ENCODE results near the gene MAN2A2.
"Not testable (repeated sequence)": the region's sequence is repeated elsewhere in the genome, so short reads cannot be mapped to it uniquely, and the experiment has no call there.

Gene MAN2A2

DNA sequence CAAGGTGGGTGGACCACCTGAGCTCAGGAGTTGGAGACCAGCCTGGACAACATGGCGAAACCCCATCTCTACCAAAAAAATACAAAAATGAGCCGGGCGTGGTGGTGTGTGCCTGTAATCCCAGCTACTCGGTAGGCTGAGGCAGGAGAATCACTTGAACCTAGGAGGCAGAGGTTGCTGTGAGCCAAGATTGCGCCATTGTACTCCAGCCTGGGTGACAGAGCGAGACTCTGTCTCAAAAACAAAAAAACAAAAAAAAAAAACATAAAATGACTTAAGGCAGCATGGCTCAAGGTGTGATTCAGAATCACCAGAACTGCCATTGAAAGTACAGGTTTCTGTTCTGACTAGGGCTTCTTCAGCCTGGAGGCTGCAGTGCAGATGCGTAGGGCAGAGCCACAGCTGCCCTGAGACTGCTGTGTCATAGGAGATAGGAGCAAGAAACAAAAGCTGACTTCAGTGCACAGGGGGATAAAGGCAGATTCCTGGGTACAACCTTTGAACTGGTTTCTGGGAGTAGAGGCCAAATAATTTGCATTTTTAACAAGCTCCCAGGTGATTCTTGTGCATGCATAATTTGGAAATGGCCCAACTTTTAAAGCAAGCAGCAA is 19.7 kb downstream of the MAN2A2 start:
- not testable (repeated sequence) for DNase-seq

DNA sequence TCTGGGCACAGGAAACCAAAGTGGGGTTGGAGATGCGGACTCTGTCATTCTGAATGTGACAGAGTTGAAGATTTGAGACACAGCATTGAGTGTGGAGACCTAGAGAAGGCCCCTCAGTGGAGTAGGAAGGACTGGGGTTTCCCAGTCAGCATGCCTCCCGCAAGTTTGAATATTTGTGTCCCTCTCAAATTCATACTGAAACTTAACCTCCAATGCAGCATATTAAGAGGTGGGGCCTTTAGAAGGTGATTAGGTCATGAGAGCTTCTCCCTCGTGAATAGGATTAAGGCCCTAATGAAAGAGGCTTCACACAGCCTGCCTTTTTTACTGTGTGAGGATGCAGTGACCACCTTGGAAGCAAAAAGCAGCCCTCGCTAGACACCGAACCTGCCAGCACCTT is 21.3 kb downstream of the MAN2A2 start:
- no peak for DNase-seq

- not testable (repeated sequence) for DNase-seq
These were observed 23.7 kb downstream of the MAN2A2 start for GRCh38 chr15:90926766-90927165.

GRCh38 chr15:90928106-90928505 is 25.0 kb downstream of the MAN2A2 start:
- not testable (repeated sequence) for DNase-seq

DNA sequence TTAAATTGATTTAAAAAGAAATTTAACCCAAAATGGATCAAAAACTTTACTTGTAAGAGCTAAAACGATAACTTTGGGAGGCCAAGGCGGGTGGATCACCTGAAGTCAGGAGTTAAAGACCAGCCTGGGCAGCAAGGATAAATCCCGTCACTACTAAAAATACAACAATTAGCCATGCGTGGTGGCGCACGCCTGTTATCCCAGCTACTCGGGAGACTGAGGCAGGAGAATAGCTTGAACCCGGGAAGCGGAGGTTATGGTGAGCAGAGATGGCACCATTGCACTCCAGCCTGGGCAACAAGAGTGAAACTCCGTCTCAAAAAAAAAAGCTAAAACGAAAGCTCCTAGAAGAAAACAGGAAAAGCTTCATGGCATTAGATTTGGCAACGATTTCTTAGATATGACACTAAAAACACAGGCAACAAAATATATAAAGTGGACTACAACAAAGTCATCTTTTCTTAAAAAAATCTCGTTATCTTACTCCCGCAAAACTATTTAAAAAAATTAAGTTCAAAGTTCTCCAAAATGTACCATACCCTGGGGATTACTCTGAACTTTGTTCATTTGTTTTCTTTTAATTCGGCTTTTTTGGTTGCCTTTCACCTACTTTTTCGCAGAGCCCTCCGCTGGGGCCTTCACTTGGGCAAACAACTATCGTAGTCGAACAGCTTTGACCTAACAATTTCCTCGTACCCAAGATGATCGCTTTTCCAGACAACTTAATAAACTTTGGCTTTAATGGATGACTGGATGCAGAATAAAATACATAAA is 26.3 kb downstream of the MAN2A2 start:
- DNase-seq = no peak

- no peak for DNase-seq
These were observed 27.9 kb downstream of the MAN2A2 start for GRCh38 chr15:90930861-90931574.

DNA sequence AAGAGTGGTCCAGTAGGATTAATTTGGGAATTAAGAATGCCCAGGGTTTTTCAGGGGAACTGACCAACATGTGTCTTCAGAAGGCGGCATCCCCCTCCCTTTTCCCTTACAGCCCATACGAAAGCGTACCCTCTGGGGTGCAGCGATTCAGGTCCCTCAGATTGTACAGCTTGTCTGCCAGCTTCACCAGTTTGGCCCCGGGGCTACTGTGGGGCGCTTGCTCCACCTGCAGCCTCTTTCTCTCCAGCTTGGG is 28.4 kb downstream of the MAN2A2 start:
- DNase-seq = no peak

GRCh38 chr15:90931828-90932659 is 28.9 kb downstream of the MAN2A2 start, which contains the start of gene HDDC3:
Gene HDDC3, minus strand, starts transcription at chr15:90932549. Its CDS starts 9 bp downstream, at chr15:90932540.
- DNase-seq = peak; percentile 66

DNA sequence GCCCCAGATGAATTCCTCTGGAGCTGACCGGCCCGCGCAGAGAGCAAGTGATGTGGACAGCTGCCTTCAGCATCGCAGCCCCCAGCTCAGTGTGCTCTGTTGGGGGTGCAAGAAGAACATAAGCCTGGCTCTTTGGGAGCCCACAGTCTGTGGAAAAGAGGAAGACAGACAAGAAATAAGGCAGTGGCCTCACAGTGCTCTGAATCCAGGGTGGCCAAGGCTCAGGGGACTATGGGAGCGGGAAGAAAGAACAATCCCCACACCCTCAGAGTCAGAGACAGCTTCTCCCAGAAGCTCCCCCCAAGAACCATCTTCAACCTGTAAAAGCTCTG is 29.5 kb downstream of the MAN2A2 start:
- DNase-seq = no peak

DNA sequence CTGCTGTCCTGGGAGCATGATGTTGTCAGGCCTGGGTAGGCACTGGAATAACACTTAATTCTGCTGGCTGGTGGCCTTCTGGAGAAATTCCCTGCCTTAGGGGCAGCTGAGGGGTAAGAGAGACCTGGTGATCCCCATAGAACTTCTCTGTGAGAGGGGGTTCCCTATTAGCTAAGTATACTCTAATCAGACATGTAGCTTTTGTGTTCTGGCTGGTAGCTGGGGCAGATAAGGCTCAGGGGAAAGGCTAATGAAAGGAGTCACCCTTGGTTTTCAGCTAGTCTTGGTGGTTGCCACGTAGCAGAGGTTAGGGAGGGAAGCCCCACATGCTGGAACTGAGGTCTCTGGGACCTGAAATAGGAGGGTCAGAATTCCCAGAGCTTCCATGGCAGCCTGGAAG is 30.2 kb downstream of the MAN2A2 start:
- no peak for DNase-seq

- DNase-seq = peak; percentile 69
These were observed 31.3 kb downstream of the MAN2A2 start for GRCh38 chr15:90934256-90934948.

GRCh38 chr15:90934949-90935751 is 32.0 kb downstream of the MAN2A2 start, which contains the start of gene UNC45A:
Gene UNC45A, plus strand, starts transcription at chr15:90935285. Its CDS starts 40 bp downstream, at chr15:90935325.
- DNase-seq = peak; percentile 69

DNA sequence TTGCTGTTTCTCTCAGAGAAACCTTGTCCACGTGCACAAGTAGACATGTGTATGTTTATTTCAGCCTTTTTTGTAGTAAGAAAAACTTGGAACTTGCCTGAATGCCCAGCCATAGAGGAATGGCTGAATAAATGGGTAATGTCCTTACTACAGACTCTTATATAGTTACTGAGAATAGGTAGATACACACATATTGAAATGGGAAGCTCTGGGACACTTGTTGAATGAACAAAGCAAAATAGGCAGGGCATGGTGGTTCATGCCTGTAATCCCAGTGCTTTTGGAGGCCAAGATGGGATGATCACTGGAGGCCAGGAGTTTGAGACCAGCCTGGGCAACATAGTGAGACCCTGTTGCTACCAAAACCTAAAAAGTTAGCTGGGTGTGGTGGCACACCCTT is 33.7 kb downstream of the MAN2A2 start:
- no peak for DNase-seq

GRCh38 chr15:90938261-90938660 is 35.2 kb downstream of the MAN2A2 start:
- DNase-seq = no peak

DNA sequence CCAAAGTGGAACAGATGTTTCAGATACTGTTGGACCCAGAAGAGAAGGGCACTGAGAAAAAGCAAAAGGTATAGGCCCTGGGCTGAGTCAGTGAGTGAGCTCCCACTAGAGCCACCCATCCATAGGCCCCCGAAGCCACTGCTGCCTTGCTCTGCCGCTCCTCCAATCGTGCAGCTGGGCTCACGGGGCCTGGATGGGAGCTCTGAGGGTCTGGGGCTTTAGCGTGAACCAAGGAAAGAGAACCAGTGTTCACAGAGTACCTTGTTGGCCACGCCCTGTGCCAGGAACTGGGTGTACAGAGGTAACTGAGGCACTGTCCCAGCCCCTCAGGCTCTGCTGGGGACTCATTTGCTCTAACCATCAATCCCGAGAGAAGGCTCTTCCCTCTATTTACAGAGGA is 36.7 kb downstream of the MAN2A2 start:
- no peak for DNase-seq

- no peak for DNase-seq
These were observed 37.9 kb downstream of the MAN2A2 start for GRCh38 chr15:90941038-90941437.

DNA sequence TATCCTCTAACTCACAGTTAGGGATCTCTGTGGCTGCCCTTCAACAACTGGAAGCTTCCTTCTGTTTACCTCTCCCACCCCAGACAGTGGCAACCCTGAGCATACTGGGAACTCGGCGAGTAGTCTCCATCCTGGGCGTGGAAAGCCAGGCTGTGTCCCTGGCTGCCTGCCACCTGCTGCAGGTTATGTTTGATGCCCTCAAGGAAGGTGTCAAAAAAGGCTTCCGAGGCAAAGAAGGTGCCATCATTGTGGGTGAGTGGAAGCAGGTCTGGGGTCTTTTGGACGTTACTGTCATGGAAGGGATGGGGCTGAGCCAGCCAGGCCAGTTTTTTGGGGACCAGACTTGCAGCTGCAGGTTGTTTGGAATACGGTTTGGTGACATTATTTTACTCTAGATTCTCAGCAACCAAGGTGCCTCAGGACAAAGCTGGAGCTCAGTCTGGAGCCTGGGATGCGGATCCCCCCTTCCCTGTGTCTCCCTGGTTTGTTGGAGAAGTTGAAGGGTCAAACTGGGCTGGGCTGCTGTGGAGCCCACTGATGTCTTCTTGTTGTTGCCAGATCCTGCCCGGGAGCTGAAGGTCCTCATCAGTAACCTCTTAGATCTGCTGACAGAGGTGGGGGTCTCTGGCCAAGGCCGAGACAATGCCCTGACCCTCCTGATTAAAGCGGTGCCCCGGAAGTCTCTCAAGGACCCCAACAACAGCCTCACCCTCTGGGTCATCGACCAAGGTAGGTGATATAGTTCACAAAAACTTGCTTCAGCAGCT is 39.4 kb downstream of the MAN2A2 start:
- no peak for DNase-seq

DNA sequence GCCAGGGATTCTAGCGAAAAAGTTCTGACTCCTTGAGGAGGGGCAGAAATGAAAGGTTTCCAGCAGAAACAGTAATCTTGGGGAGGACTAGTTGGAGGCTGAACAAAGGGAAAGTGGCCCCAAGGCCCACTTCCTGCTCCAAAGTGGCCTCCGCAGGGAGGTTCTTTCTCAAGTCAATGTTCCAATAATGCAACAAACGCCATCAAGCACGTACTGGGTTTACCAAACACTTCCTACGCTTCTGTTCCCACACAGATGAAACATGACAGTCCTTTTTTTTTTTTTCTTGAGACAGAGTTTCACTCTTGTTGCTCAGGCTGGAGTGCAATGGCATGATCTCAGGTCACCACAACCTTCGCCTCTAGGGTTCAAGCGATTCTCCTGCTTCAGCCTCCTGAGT is 42.0 kb downstream of the MAN2A2 start:
- DNase-seq = no peak

DNA sequence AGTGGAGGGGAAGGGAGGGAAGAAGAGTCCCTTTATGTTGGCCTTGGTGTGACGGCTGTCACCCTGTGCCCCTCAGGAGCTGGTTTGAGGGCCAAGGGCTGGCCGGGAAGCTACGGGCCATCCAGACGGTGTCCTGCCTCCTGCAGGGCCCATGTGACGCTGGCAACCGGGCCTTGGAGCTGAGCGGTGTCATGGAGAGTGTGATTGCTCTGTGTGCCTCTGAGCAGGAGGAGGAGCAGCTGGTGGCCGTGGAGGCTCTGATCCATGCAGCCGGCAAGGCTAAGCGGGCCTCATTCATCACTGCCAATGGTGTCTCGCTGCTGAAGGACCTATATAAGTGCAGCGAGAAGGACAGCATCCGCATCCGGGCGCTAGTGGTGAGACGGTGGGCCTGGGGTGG is 43.4 kb downstream of the MAN2A2 start:
- no peak for DNase-seq

DNA sequence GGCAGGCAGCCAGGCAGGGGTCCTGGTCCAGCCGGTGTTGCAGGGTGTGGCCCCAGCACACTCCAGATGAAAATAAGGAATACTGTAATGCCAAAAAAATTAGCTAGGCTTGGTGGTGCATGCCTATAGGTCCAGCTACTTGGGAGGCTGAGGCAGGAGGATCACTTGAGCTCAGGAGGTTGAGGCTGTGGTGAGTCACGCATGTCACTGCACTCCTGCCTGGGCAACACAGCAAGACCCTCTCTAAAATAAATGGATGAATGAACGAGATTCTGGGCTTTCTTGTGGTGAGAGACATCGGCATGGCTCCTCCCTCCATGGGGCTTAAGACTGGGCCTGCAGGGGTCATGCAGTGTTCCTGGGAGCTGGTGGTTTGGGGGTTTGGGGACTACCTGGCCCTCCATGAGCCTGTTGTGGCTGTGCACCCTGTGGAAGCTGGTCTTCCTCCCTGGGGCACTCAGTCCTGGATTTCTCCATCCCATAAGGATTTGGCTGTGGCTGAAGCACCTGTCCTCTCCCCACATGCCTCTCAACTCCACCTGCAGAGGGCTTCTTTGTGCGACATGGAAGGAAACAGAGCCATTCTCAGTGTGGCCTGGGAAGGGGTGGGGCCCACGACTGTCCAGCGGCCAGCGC is 44.0 kb downstream of the MAN2A2 start:
- no peak for DNase-seq
